ENCODE results near the gene WWC2. TPM values are rescaled to one million over a fixed set of nuclear protein-coding genes. Genes with fewer than 3 reads are reported as not detected.
"Not testable (repeated sequence)": the region's sequence is repeated elsewhere in the genome, so short reads cannot be mapped to it uniquely, and the experiment has no call there.

The WWC2 gene
- total RNA-seq, 1 donor: 4.3 TPM

- H3K4me3 ChIP-seq (ENCODE audit: low read length); H3K9me3 ChIP-seq (ENCODE audit: low read depth, low read length); H3K27me3 ChIP-seq (ENCODE audit: insufficient read depth, low read length); H3K4me1 ChIP-seq (ENCODE audit: insufficient read depth, low read length): not testable (repeated sequence)
These were observed 22.6 kb downstream of the WWC2 start for GRCh38 chr4:183121660-183122059.

GRCh38 chr4:183124228-183124627 is 25.2 kb downstream of the WWC2 start:
- H3K9me3 ChIP-seq (ENCODE audit: low read depth, low read length): no peaks in the 10 kb centered on the region
- no peaks in the 10 kb centered on the region for H3K27me3 ChIP-seq (ENCODE audit: insufficient read depth, low read length)
- H3K4me3 ChIP-seq (ENCODE audit: low read length): no peak overlapping the region
- no peaks in the 10 kb centered on the region for H3K4me1 ChIP-seq (ENCODE audit: insufficient read depth, low read length)

GRCh38 chr4:183124865-183125264 is 25.8 kb downstream of the WWC2 start:
- H3K4me3 ChIP-seq (ENCODE audit: low read length): no peak overlapping the region
- H3K27me3 ChIP-seq (ENCODE audit: insufficient read depth, low read length): no peaks in the 10 kb centered on the region
- H3K9me3 ChIP-seq (ENCODE audit: low read depth, low read length): no peaks in the 10 kb centered on the region
- no peaks in the 10 kb centered on the region for H3K4me1 ChIP-seq (ENCODE audit: insufficient read depth, low read length)

GRCh38 chr4:183129125-183129524 is 30.1 kb downstream of the WWC2 start:
- Histone ChIP-seq H3K27me3 (ENCODE audit: insufficient read depth, low read length) (no peaks in the 10 kb centered on the region), H3K4me1 (ENCODE audit: insufficient read depth, low read length) (no peaks in the 10 kb centered on the region), H3K4me3 (ENCODE audit: low read length) (no peak overlapping the region), H3K9me3 (ENCODE audit: low read depth, low read length) (no peaks in the 10 kb centered on the region)

GRCh38 chr4:183129675-183130074 is 30.6 kb downstream of the WWC2 start:
- H3K4me3 ChIP-seq (ENCODE audit: low read length): no peak overlapping the region
- no peaks in the 10 kb centered on the region for H3K27me3 ChIP-seq (ENCODE audit: insufficient read depth, low read length)
- no peaks in the 10 kb centered on the region for H3K9me3 ChIP-seq (ENCODE audit: low read depth, low read length)
- no peaks in the 10 kb centered on the region for H3K4me1 ChIP-seq (ENCODE audit: insufficient read depth, low read length)

GRCh38 chr4:183130328-183131155 is 31.5 kb downstream of the WWC2 start:
- H3K4me1 ChIP-seq (ENCODE audit: insufficient read depth, low read length): no peaks in the 10 kb centered on the region
- H3K4me3 ChIP-seq (ENCODE audit: low read length): no peak overlapping the region
- no peaks in the 10 kb centered on the region for H3K27me3 ChIP-seq (ENCODE audit: insufficient read depth, low read length)
- H3K9me3 ChIP-seq (ENCODE audit: low read depth, low read length): no peaks in the 10 kb centered on the region

GRCh38 chr4:183132081-183132480 is 33.0 kb downstream of the WWC2 start:
- Histone ChIP-seq H3K4me3 (ENCODE audit: low read length) (no peak overlapping the region), H3K27me3 (ENCODE audit: insufficient read depth, low read length) (no peaks in the 10 kb centered on the region), H3K9me3 (ENCODE audit: low read depth, low read length) (no peaks in the 10 kb centered on the region), H3K4me1 (ENCODE audit: insufficient read depth, low read length) (no peaks in the 10 kb centered on the region)

GRCh38 chr4:183132865-183133264 is 33.8 kb downstream of the WWC2 start:
- Histone ChIP-seq H3K27me3 (ENCODE audit: insufficient read depth, low read length) (no peaks in the 10 kb centered on the region), H3K4me3 (ENCODE audit: low read length) (no peak overlapping the region), H3K4me1 (ENCODE audit: insufficient read depth, low read length) (no peaks in the 10 kb centered on the region), H3K9me3 (ENCODE audit: low read depth, low read length) (no peaks in the 10 kb centered on the region)

- no peaks in the 10 kb centered on the region for H3K9me3 ChIP-seq (ENCODE audit: low read depth, low read length)
- H3K4me3 ChIP-seq (ENCODE audit: low read length): no peak overlapping the region
- no peaks in the 10 kb centered on the region for H3K4me1 ChIP-seq (ENCODE audit: insufficient read depth, low read length)
- no peaks in the 10 kb centered on the region for H3K27me3 ChIP-seq (ENCODE audit: insufficient read depth, low read length)
These were observed 37.8 kb downstream of the WWC2 start for GRCh38 chr4:183136855-183137254.

- no peaks in the 10 kb centered on the region for H3K9me3 ChIP-seq (ENCODE audit: low read depth, low read length)
- H3K4me3 ChIP-seq (ENCODE audit: low read length): no peak overlapping the region
- no peaks in the 10 kb centered on the region for H3K4me1 ChIP-seq (ENCODE audit: insufficient read depth, low read length)
- H3K27me3 ChIP-seq (ENCODE audit: insufficient read depth, low read length): no peaks in the 10 kb centered on the region
These were observed 40.1 kb downstream of the WWC2 start for GRCh38 chr4:183139058-183139750.

- Histone ChIP-seq H3K4me3 (ENCODE audit: low read length) (no peak overlapping the region), H3K9me3 (ENCODE audit: low read depth, low read length) (no peaks in the 10 kb centered on the region), H3K27me3 (ENCODE audit: insufficient read depth, low read length) (no peaks in the 10 kb centered on the region), H3K4me1 (ENCODE audit: insufficient read depth, low read length) (no peaks in the 10 kb centered on the region)
These were observed 41.0 kb downstream of the WWC2 start for GRCh38 chr4:183139972-183140570.

GRCh38 chr4:183140911-183141320 is 41.9 kb downstream of the WWC2 start:
- Histone ChIP-seq H3K4me1 (ENCODE audit: insufficient read depth, low read length) (no peaks in the 10 kb centered on the region), H3K27me3 (ENCODE audit: insufficient read depth, low read length) (no peaks in the 10 kb centered on the region), H3K9me3 (ENCODE audit: low read depth, low read length) (no peaks in the 10 kb centered on the region), H3K4me3 (ENCODE audit: low read length) (no peak overlapping the region)

GRCh38 chr4:183141997-183142396 is 42.9 kb downstream of the WWC2 start:
- H3K9me3 ChIP-seq (ENCODE audit: low read depth, low read length): no peaks in the 10 kb centered on the region
- no peak overlapping the region for H3K4me3 ChIP-seq (ENCODE audit: low read length)
- no peaks in the 10 kb centered on the region for H3K27me3 ChIP-seq (ENCODE audit: insufficient read depth, low read length)

GRCh38 chr4:183142571-183143550 is 43.8 kb downstream of the WWC2 start:
- Histone ChIP-seq H3K4me1 (ENCODE audit: insufficient read depth, low read length) (no peaks in the 10 kb centered on the region), H3K9me3 (ENCODE audit: low read depth, low read length) (no peaks in the 10 kb centered on the region), H3K4me3 (ENCODE audit: low read length) (no peak overlapping the region), H3K27me3 (ENCODE audit: insufficient read depth, low read length) (no peaks in the 10 kb centered on the region)

More at GRCh38 chr4:183141997-183142396, 42.9 kb downstream of the WWC2 start:
- no peaks in the 10 kb centered on the region for H3K4me1 ChIP-seq (ENCODE audit: insufficient read depth, low read length)
